Esophagus muscularis mucosa (tissue), 3 donors: ENCODE measurements around the gene PRPSAP1.

Experiments used
- POLR2AphosphoS5 ChIP-seq, 2 donors: sonication (generic); formaldehyde crosslinking; IDR thresholded peaks; one replicate each; pipeline ENCODE4 v1.6.1; 2017; ENCODE audit warnings: antibody characterized with exemption in 2 of 2
- TF ChIP-seq, protein P1 (sequence below), 3 experiments: fragments of 200-600 bp in 2 of 3; fragments of 450-650 bp in 1 of 3; sonication (generic) in 2 of 3; IDR thresholded peaks; one replicate each; pipeline ENCODE4 v1.5.1; 2017 to 2019; ENCODE audit warnings: antibody characterized with exemption in 3 of 3, mild to moderate bottlenecking in 2 of 3, moderate library complexity in 1 of 3

DNA sequence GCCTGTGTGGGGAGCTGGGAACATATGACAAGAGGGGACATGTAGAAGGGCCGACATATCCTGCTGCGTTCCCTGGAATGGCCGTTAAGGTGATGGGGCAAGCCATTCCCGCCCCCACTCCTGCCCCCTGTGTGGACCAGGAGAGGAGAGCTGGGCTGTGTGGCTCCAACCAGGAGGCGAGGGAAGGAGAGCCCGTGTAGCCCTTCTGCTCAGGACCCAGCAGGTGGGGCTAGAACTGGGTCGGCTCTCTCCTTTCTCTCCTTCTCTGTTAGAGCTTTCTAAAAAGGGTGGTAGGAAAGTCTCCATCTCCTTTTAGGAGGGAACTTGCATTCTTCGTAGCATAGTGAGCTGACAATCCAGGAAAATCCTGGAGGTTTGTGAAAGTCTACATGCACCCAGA lies 43.5 kb upstream of the PRPSAP1 start:
- TF ChIP-seq, protein P1, sequence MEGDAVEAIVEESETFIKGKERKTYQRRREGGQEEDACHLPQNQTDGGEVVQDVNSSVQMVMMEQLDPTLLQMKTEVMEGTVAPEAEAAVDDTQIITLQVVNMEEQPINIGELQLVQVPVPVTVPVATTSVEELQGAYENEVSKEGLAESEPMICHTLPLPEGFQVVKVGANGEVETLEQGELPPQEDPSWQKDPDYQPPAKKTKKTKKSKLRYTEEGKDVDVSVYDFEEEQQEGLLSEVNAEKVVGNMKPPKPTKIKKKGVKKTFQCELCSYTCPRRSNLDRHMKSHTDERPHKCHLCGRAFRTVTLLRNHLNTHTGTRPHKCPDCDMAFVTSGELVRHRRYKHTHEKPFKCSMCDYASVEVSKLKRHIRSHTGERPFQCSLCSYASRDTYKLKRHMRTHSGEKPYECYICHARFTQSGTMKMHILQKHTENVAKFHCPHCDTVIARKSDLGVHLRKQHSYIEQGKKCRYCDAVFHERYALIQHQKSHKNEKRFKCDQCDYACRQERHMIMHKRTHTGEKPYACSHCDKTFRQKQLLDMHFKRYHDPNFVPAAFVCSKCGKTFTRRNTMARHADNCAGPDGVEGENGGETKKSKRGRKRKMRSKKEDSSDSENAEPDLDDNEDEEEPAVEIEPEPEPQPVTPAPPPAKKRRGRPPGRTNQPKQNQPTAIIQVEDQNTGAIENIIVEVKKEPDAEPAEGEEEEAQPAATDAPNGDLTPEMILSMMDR (IDR thresholded peaks at IDR 0.05): no peak
- no peak for TF ChIP-seq POLR2AphosphoS5 (IDR thresholded peaks at IDR 0.05)
